HepG2 (cell line): ENCODE measurements around the gene CPM. TPM values are rescaled to one million over a fixed set of nuclear protein-coding genes. Genes with fewer than 3 reads are reported as not detected.

ENCODE experiments used
- BCL6 ChIP-seq: IDR thresholded peaks from 2 replicates; pipeline ENCODE4 v1.6.1; 2016; ENCODE audit warnings: missing genetic modification reagents, missing compliant biosample characterization
- polyA plus RNA-seq, 8 experiments: library from polyadenylated mRNA; depleted of rRNA in 3 of 8; stranded (reverse) in 7 of 8; unstranded in 1 of 8; fragments of >200 nt; fragmentation: Illumina TruSeq in 4 of 8; extraction: Trizol in 4 of 8; gene quantifications; 2 replicates each; pipeline versions ENCODE4 v1.2.1 to v1.2.3, GENCODE V29; 2011 to 2016; ENCODE audit warnings: low read depth in 4 of 8, missing spikeins in 1 of 8, mixed read lengths in 1 of 8; ENCODE audit not compliant: insufficient read depth in 1 of 8
- total RNA-seq, 5 experiments: library from RNA; depleted of rRNA; stranded (reverse); fragments of >200 nt; fragmentation: Illumina TruSeq; extraction: Trizol; gene quantifications; 2 replicates each; pipeline ENCODE4 v1.2.3, GENCODE V29; 2016; ENCODE audit warnings: low read depth in 1 of 5
- TF ChIP-seq, protein P1 (sequence below), 2 experiments: sonication (generic) in 1 of 2; formaldehyde crosslinking in 1 of 2; IDR thresholded peaks; 2 replicates each; pipeline versions ENCODE4 v1.5.1 to v1.6.1; 2011 to 2020; ENCODE audit warnings: borderline replicate concordance in 1 of 2, low read depth in 1 of 2, low read length in 1 of 2, mild to moderate bottlenecking in 1 of 2, missing genetic modification reagents in 1 of 2, moderate library complexity in 1 of 2
- TF ChIP-seq, protein P2 (sequence below): IDR thresholded peaks from 2 replicates; pipeline ENCODE4 v1.6.1; 2016; ENCODE audit warnings: low read depth, missing genetic modification reagents, missing compliant biosample characterization
- TF ChIP-seq, protein P3 (sequence below): fragments of 450-650 bp; IDR thresholded peaks from 2 replicates; pipeline ENCODE4 v1.6.1; 2017; ENCODE audit warnings: mild to moderate bottlenecking

The CPM gene
- total and polyA plus RNA-seq, 2 of the 13 experiments (the other 11 are each of a cell fraction or from before 2014, with no cell fraction given) = not detected

DNA sequence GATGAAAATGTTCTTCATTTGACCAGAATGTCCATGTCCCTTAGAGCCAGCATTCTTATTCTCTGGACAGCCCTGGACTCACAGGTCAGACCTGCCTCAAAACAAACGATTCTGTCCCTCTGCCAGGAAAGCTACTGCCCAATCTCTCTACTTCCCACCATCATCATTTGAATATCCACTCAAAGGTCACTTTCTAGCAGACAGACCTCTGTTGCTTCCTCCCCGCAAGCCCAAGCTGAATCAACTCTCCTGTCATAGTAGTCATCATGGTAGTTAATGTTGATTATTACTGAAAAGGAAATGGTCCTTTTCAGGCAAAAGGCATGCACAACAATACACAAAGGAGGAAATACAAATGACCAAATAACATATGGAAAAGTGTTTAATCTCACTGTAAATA lies 39.6 kb upstream of the CPM start (continued):
- TF ChIP-seq, protein P1, sequence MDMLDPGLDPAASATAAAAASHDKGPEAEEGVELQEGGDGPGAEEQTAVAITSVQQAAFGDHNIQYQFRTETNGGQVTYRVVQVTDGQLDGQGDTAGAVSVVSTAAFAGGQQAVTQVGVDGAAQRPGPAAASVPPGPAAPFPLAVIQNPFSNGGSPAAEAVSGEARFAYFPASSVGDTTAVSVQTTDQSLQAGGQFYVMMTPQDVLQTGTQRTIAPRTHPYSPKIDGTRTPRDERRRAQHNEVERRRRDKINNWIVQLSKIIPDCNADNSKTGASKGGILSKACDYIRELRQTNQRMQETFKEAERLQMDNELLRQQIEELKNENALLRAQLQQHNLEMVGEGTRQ (IDR thresholded peaks at IDR 0.05; ENCODE audit: low read depth, low read length) = no peak
- TF ChIP-seq, protein P1 (CRISPR knock-in tag; IDR thresholded peaks at IDR 0.05; ENCODE audit: borderline replicate concordance) = no peak
- TF ChIP-seq, protein P2, sequence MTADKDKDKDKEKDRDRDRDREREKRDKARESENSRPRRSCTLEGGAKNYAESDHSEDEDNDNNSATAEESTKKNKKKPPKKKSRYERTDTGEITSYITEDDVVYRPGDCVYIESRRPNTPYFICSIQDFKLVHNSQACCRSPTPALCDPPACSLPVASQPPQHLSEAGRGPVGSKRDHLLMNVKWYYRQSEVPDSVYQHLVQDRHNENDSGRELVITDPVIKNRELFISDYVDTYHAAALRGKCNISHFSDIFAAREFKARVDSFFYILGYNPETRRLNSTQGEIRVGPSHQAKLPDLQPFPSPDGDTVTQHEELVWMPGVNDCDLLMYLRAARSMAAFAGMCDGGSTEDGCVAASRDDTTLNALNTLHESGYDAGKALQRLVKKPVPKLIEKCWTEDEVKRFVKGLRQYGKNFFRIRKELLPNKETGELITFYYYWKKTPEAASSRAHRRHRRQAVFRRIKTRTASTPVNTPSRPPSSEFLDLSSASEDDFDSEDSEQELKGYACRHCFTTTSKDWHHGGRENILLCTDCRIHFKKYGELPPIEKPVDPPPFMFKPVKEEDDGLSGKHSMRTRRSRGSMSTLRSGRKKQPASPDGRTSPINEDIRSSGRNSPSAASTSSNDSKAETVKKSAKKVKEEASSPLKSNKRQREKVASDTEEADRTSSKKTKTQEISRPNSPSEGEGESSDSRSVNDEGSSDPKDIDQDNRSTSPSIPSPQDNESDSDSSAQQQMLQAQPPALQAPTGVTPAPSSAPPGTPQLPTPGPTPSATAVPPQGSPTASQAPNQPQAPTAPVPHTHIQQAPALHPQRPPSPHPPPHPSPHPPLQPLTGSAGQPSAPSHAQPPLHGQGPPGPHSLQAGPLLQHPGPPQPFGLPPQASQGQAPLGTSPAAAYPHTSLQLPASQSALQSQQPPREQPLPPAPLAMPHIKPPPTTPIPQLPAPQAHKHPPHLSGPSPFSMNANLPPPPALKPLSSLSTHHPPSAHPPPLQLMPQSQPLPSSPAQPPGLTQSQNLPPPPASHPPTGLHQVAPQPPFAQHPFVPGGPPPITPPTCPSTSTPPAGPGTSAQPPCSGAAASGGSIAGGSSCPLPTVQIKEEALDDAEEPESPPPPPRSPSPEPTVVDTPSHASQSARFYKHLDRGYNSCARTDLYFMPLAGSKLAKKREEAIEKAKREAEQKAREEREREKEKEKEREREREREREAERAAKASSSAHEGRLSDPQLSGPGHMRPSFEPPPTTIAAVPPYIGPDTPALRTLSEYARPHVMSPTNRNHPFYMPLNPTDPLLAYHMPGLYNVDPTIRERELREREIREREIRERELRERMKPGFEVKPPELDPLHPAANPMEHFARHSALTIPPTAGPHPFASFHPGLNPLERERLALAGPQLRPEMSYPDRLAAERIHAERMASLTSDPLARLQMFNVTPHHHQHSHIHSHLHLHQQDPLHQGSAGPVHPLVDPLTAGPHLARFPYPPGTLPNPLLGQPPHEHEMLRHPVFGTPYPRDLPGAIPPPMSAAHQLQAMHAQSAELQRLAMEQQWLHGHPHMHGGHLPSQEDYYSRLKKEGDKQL (CRISPR knock-in tag) = no peak
- peak; percentile 17; the same call in 1 of the 2 replicates for TF ChIP-seq BCL6
- TF ChIP-seq, protein P3, sequence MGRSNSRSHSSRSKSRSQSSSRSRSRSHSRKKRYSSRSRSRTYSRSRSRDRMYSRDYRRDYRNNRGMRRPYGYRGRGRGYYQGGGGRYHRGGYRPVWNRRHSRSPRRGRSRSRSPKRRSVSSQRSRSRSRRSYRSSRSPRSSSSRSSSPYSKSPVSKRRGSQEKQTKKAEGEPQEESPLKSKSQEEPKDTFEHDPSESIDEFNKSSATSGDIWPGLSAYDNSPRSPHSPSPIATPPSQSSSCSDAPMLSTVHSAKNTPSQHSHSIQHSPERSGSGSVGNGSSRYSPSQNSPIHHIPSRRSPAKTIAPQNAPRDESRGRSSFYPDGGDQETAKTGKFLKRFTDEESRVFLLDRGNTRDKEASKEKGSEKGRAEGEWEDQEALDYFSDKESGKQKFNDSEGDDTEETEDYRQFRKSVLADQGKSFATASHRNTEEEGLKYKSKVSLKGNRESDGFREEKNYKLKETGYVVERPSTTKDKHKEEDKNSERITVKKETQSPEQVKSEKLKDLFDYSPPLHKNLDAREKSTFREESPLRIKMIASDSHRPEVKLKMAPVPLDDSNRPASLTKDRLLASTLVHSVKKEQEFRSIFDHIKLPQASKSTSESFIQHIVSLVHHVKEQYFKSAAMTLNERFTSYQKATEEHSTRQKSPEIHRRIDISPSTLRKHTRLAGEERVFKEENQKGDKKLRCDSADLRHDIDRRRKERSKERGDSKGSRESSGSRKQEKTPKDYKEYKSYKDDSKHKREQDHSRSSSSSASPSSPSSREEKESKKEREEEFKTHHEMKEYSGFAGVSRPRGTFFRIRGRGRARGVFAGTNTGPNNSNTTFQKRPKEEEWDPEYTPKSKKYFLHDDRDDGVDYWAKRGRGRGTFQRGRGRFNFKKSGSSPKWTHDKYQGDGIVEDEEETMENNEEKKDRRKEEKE = no peak
